ENCODE measurements around the gene C17orf107. TPM values are rescaled to one million over a fixed set of nuclear protein-coding genes. Genes with fewer than 3 reads are reported as not detected.
A peak's percentile ranks its signal among the peaks of the same experiment; 100 is the strongest.

The C17orf107 gene
- total and polyA plus RNA-seq, 9 of the 15 experiments (the other 6 are each of a cell fraction or from before 2014, with no cell fraction given), result 0.05 to 0.29 (median 0.07) TPM; not detected in 4

- TF ChIP-seq, protein P1, sequence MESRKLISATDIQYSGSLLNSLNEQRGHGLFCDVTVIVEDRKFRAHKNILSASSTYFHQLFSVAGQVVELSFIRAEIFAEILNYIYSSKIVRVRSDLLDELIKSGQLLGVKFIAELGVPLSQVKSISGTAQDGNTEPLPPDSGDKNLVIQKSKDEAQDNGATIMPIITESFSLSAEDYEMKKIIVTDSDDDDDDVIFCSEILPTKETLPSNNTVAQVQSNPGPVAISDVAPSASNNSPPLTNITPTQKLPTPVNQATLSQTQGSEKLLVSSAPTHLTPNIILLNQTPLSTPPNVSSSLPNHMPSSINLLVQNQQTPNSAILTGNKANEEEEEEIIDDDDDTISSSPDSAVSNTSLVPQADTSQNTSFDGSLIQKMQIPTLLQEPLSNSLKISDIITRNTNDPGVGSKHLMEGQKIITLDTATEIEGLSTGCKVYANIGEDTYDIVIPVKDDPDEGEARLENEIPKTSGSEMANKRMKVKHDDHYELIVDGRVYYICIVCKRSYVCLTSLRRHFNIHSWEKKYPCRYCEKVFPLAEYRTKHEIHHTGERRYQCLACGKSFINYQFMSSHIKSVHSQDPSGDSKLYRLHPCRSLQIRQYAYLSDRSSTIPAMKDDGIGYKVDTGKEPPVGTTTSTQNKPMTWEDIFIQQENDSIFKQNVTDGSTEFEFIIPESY (CRISPR knock-in tag; IDR thresholded peaks at IDR 0.05), result peak; percentile 77; the same call in 1 of the 2 replicates
- TF ChIP-seq PHF21A (IDR thresholded peaks at IDR 0.05; ENCODE audit: borderline replicate concordance, low read depth) (no peak), ZC3H11A (IDR thresholded peaks at IDR 0.05; ENCODE audit: low read depth, low read length) (no peak), POLR2G (IDR thresholded peaks at IDR 0.05; ENCODE audit: low read depth, low read length) (peak; percentile 7; the same call in 1 of the 2 replicates)
Measured at GRCh38 chr17:4901108-4901647, 1.8 kb downstream of the C17orf107 start (continued).

GRCh38 chr17:4901648-4902344 is 2.5 kb downstream of the C17orf107 start:
- Histone ChIP-seq H3K4me2 (ENCODE audit: insufficient read depth, low read length) (no peak overlapping the region), H3K9me1 (ENCODE audit: control insufficient read depth, insufficient read depth, low read length) (peaks cover 2% of the 10 kb centered on the region), H3K9me3 (replicated peaks; ENCODE audit: control insufficient read depth, insufficient read depth, low read depth, low read length) (no peaks in the 10 kb centered on the region), H3K9ac (ENCODE audit: insufficient read depth in 1 of 2, low read depth in 2 of 2, low read length in 2 of 2) (no peak overlapping the region), H2AFZ (ENCODE audit: low read depth, low read length) (no peak overlapping the region), H4K20me1 (replicated peaks; ENCODE audit: control insufficient read depth, insufficient read depth, low read length) (no peaks in the 10 kb centered on the region), H3K79me2 (ENCODE audit: control insufficient read depth, insufficient read depth, low read length) (no peaks in the 10 kb centered on the region), H3K27me3 (ENCODE audit: control insufficient read depth in 2 of 2, insufficient read depth in 2 of 2, low read length in 2 of 2) (no peaks in the 10 kb centered on the region; a peak in 1 of 5 replicates), H3K4me3 (no peak overlapping the region), H3K36me3 (ENCODE audit: control insufficient read depth, insufficient read depth, low read length) (no peaks in the 10 kb centered on the region; the same call in 2 of the 3 replicates), H3K27ac (ENCODE audit: extremely low read depth, low read depth, low read length) (no peak overlapping the region), H3K4me1 (replicated peaks in 1 of 2; ENCODE audit: control insufficient read depth in 2 of 2, insufficient read depth in 2 of 2, low read length in 2 of 2) (peaks cover 14 to 28% of the 10 kb centered on the region in 2 experiments)
- no peak for FAIRE-seq
- ATAC-seq, result peak; percentile 69
- BruUV-seq (replicated peaks), result no TSS peak
- ChIA-PET CTCF (ENCODE audit: low intra/inter-chr PET ratio) (interaction anchor here (0.5 to 0.7 kb wide), 2 partner anchors 117 to 192 kb away, joined by 4 read pairs; no protein-coding TSS in a partner anchor), POLR2A (interaction anchor here (0.6 to 0.9 kb wide), 4 partner anchors 37 to 130 kb away, joined by 3 read pairs; partner anchors contain the start of gene PLD2)
- TF ChIP-seq PCBP2 (IDR thresholded peaks at IDR 0.05; ENCODE audit: low read depth, low read length, poor library complexity, severe bottlenecking), result no peak
- TF ChIP-seq, protein P2, sequence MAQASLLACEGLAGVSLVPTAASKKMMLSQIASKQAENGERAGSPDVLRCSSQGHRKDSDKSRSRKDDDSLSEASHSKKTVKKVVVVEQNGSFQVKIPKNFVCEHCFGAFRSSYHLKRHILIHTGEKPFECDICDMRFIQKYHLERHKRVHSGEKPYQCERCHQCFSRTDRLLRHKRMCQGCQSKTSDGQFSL (CRISPR knock-in tag; IDR thresholded peaks at IDR 0.05), result peak; percentile 96
- TF ChIP-seq, protein P2 (tag; IDR thresholded peaks at IDR 0.05), result 0 out of 4 replicates have a peak, but pooled peaks of 1 of the 2 experiments have one; percentile 34
- in situ Hi-C loops (cut with MboI), result no loop called here
- 62% methylated on average over 6 of the region's 48 CpGs for WGBS (ENCODE audit: insufficient coverage, low coverage, missing lambda C conversion rate)
- intact Hi-C loops (cut with micrococcal nuclease), result loop anchor here (10.0 kb wide), 1 partner anchor 63 kb away; the partner anchor contains the start of gene SPAG7
- DNase-seq (ENCODE audit: extremely low read depth in 1 of 4, low spot score in 3 of 4), result peak in 3 of 4 experiments; percentile 34 to 64 (median 50)
